Esophagus muscularis mucosa (tissue), 4 donors: ENCODE data around the gene KCNE4. TPM values are rescaled to one million over a fixed set of nuclear protein-coding genes. Genes with fewer than 3 reads are reported as not detected.
A peak's percentile ranks its signal among the peaks of the same experiment; 100 is the strongest.
"Not testable (repeated sequence)": the region's sequence is repeated elsewhere in the genome, so short reads cannot be mapped to it uniquely, and the experiment has no call there.

Experiments
- DNase-seq: peaks from one replicate; pipeline ENCODE4 v3.0.0-alpha.2; 2017; ENCODE audit errors: extremely low spot score
- H3K27ac ChIP-seq, 4 donors: fragments of 200-600 bp; sonication (generic); replicated peaks in 1 of 4; 1 replicate in 3 of 4; 2 replicates in 1 of 4; pipeline ENCODE4 v1.5.1; 2016 to 2019; ENCODE audit warnings: mild to moderate bottlenecking in 1 of 4
- H3K27me3 ChIP-seq, 4 donors: fragments of 200-600 bp; sonication (generic); one replicate each; pipeline versions ENCODE4 v1.5.1 to v1.6.0; 2016 to 2019
- H3K36me3 ChIP-seq, 4 donors: fragments of 200-600 bp; sonication (generic); one replicate each; pipeline ENCODE4 v1.5.1; 2016 to 2019
- H3K4me1 ChIP-seq, 4 donors: fragments of 200-600 bp; sonication (generic); one replicate each; pipeline ENCODE4 v1.5.1; 2016 to 2019
- H3K4me3 ChIP-seq, 4 donors: fragments of 200-600 bp; sonication (generic); 1 replicate in 2 of 4; 2 replicates in 2 of 4; pipeline ENCODE4 v1.5.1; 2016 to 2019; ENCODE audit warnings: mild to moderate bottlenecking in 4 of 4, moderate library complexity in 1 of 4
- H3K9me3 ChIP-seq, 4 donors: fragments of 200-600 bp; sonication (generic); 1 replicate in 3 of 4; 2 replicates in 1 of 4; pipeline ENCODE4 v1.5.1; 2016 to 2019
- CTCF ChIP-seq, 3 experiments: fragments of 200-600 bp in 2 of 3; fragments of 450-650 bp in 1 of 3; sonication (generic) in 2 of 3; IDR thresholded peaks; one replicate each; pipeline ENCODE4 v1.5.1; 2017 to 2019; ENCODE audit warnings: antibody characterized with exemption in 3 of 3, mild to moderate bottlenecking in 2 of 3, moderate library complexity in 1 of 3
- EP300 ChIP-seq: sonication (generic); formaldehyde crosslinking; IDR thresholded peaks from one replicate; pipeline ENCODE4 v1.6.1; 2017; ENCODE audit warnings: antibody characterized with exemption
- POLR2A ChIP-seq: fragments of 450-650 bp; IDR thresholded peaks from one replicate; pipeline ENCODE4 v1.6.1; 2017; ENCODE audit warnings: antibody characterized with exemption, moderate library complexity, mild to moderate bottlenecking, low read depth
- POLR2AphosphoS5 ChIP-seq, 2 donors: sonication (generic); formaldehyde crosslinking; IDR thresholded peaks; one replicate each; pipeline ENCODE4 v1.6.1; 2017; ENCODE audit warnings: antibody characterized with exemption in 2 of 2
- WGBS: methylation state at CpG from one replicate; pipeline ENCODE4 v1.1.5; 2018; 5-methylcytosine and 5-hydroxymethylcytosine counted together
- intact Hi-C: fragments of 100-400 bp; cut with DNase I; formaldehyde crosslinking; loops from one replicate; pipeline ENCODE4 v1.15.1; 2023
- total RNA-seq, 4 donors: library from RNA; depleted of rRNA; stranded (reverse); fragments of >200 nt; gene quantifications; one replicate each; pipeline versions ENCODE4 v1.1.0 to v1.2.1, GENCODE V29; 2016

Gene KCNE4
- total RNA-seq, 4 donors from 2014 or later: 11.6 to 38.1 (median 17.7) TPM

GRCh38 chr2:223076573-223076972, 24.6 kb downstream of the KCNE4 start:
- no peak overlapping the region for H3K27ac ChIP-seq
- no peaks in the 10 kb centered on the region for H3K27me3 ChIP-seq
- H3K4me1 ChIP-seq: no peaks in the 10 kb centered on the region
- DNase-seq: peak; percentile 68
- no peak for TF ChIP-seq POLR2A
- TF ChIP-seq EP300: no peak
- no peak for TF ChIP-seq CTCF (IDR thresholded peaks at IDR 0.05)
- TF ChIP-seq POLR2AphosphoS5 (IDR thresholded peaks at IDR 0.05): no peak
- WGBS: 88% methylated on average over 6 of the region's 6 CpGs
- H3K9me3 ChIP-seq: no peaks in the 10 kb centered on the region
- intact Hi-C loops: no loop called here
- H3K4me3 ChIP-seq: no peak overlapping the region
- H3K36me3 ChIP-seq: no peaks in the 10 kb centered on the region

GRCh38 chr2:223078482-223078881, 26.5 kb downstream of the KCNE4 start:
- no peak for DNase-seq
- Histone ChIP-seq H3K27ac (no peak overlapping the region), H3K36me3 (no peaks in the 10 kb centered on the region), H3K9me3 (no peaks in the 10 kb centered on the region), H3K4me1 (no peaks in the 10 kb centered on the region), H3K27me3 (no peaks in the 10 kb centered on the region), H3K4me3 (no peak overlapping the region)
- intact Hi-C loops: no loop called here
- TF ChIP-seq EP300: no peak
- no peak for TF ChIP-seq POLR2A
- no peak for TF ChIP-seq POLR2AphosphoS5 (IDR thresholded peaks at IDR 0.05)
- TF ChIP-seq CTCF (IDR thresholded peaks at IDR 0.05): no peak
- 97% methylated on average over 1 of the region's 1 CpG for WGBS

DNA sequence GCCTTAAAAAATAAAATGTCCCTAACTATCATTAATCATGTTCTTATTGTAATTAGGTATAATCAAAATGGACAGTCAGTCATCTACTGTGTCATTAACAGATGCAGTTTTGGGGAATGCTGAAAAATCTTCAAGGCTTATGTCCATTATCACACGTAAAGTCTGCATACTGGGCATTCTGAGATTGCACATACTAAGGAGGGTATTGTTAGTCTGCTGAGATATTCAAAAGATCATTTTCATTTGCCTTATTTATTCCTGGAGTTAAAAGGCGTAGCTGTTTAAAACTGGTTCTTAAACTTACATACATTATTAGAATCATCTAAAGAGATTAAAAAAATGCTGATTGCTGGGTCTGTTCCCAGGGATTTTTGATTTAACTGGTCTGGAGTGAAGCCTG, 27.4 kb downstream of the KCNE4 start:
- Histone ChIP-seq H3K27ac (no peak overlapping the region), H3K36me3 (no peaks in the 10 kb centered on the region), H3K4me3 (no peak overlapping the region), H3K27me3 (no peaks in the 10 kb centered on the region), H3K4me1 (peaks cover 0 to under 1% (median 0%) of the 10 kb centered on the region in 4 donors), H3K9me3 (no peaks in the 10 kb centered on the region)
- TF ChIP-seq EP300 (no peak), POLR2A (no peak), CTCF (IDR thresholded peaks at IDR 0.05) (no peak), POLR2AphosphoS5 (IDR thresholded peaks at IDR 0.05) (no peak)
- WGBS: 89% methylated on average over 2 of the region's 2 CpGs
- DNase-seq: peak; percentile 29
- intact Hi-C loops: no loop called here

DNA sequence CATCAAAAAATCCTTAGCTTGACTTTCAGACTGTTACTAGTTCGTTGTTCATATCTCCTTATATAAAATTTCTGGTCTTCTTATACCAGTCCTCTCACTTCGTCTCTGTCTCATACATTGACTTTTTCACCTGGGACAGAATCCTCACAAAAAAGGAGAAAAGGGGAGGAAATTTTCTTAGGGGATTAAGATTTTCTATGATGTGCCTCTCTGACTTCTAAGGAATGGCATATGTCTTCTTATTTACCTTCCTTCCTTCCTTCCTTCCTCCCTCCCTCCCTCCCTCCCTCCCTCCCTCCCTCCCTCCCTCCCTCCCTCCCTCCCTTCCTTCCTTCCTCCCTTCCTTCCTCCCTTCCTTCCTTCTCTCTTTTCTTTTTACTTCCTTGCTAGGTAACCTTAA, 27.9 kb downstream of the KCNE4 start:
- no peak for TF ChIP-seq EP300
- no peak overlapping the region for H3K27ac ChIP-seq
- H3K36me3 ChIP-seq: no peaks in the 10 kb centered on the region
- DNase-seq: no peak
- 85% methylated on average over 2 of the region's 2 CpGs for WGBS
- intact Hi-C loops: no loop called here
- H3K4me1 ChIP-seq: peaks cover 0 to 6% (median 3%) of the 10 kb centered on the region in 4 donors
- no peak overlapping the region for H3K4me3 ChIP-seq
- no peaks in the 10 kb centered on the region for H3K27me3 ChIP-seq
- no peaks in the 10 kb centered on the region for H3K9me3 ChIP-seq

- WGBS: 62% methylated on average over 3 of the region's 3 CpGs
- H3K36me3 ChIP-seq, DNase-seq, H3K9me3 ChIP-seq, H3K27ac ChIP-seq, intact Hi-C loops, H3K4me3 ChIP-seq, H3K27me3 ChIP-seq: not testable (repeated sequence)
- peaks cover 0 to 16% (median 12%) of the 10 kb centered on the region in 4 donors for H3K4me1 ChIP-seq
Observed at GRCh38 chr2:223080790-223081360, 28.9 kb downstream of the KCNE4 start.

GRCh38 chr2:223081789-223082188, 29.8 kb downstream of the KCNE4 start:
- no peaks in the 10 kb centered on the region for H3K36me3 ChIP-seq
- peak; percentile 17 for DNase-seq
- H3K27me3 ChIP-seq: no peaks in the 10 kb centered on the region
- intact Hi-C loops: no loop called here
- WGBS: 83% methylated on average over 3 of the region's 3 CpGs
- no peak for TF ChIP-seq POLR2AphosphoS5 (IDR thresholded peaks at IDR 0.05)
- TF ChIP-seq POLR2A: no peak
- TF ChIP-seq CTCF (IDR thresholded peaks at IDR 0.05): no peak
- no peak for TF ChIP-seq EP300
- no peak overlapping the region for H3K27ac ChIP-seq
- peaks cover 0 to 24% (median 18%) of the 10 kb centered on the region in 4 donors for H3K4me1 ChIP-seq
- no peaks in the 10 kb centered on the region for H3K9me3 ChIP-seq
- no peak overlapping the region for H3K4me3 ChIP-seq
